ENCODE results near the gene LIME1. TPM values are rescaled to one million over a fixed set of nuclear protein-coding genes. Genes with fewer than 3 reads are reported as not detected.

Gene LIME1
- total and polyA plus RNA-seq, 2 experiments from 2014 or later, result 17.4 to 19.2 TPM

GRCh38 chr20:63753381-63753780 is 16.9 kb downstream of the LIME1 start:
- H3K27me3 ChIP-seq, result no peaks in the 10 kb centered on the region
- TF ChIP-seq, protein P1, sequence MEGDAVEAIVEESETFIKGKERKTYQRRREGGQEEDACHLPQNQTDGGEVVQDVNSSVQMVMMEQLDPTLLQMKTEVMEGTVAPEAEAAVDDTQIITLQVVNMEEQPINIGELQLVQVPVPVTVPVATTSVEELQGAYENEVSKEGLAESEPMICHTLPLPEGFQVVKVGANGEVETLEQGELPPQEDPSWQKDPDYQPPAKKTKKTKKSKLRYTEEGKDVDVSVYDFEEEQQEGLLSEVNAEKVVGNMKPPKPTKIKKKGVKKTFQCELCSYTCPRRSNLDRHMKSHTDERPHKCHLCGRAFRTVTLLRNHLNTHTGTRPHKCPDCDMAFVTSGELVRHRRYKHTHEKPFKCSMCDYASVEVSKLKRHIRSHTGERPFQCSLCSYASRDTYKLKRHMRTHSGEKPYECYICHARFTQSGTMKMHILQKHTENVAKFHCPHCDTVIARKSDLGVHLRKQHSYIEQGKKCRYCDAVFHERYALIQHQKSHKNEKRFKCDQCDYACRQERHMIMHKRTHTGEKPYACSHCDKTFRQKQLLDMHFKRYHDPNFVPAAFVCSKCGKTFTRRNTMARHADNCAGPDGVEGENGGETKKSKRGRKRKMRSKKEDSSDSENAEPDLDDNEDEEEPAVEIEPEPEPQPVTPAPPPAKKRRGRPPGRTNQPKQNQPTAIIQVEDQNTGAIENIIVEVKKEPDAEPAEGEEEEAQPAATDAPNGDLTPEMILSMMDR (IDR thresholded peaks at IDR 0.05; ENCODE audit: low read depth, low read length), result no peak

GRCh38 chr20:63754008-63754407 is 17.5 kb downstream of the LIME1 start:
- no peaks in the 10 kb centered on the region for H3K27me3 ChIP-seq
- DNase-seq (ENCODE audit: low read depth in 1 of 2, low spot score in 1 of 2), result peak in 1 of 2 donors; percentile 66
- peaks cover 4% of the 10 kb centered on the region for H3K4me1 ChIP-seq (ENCODE audit: low read depth)
- H3K9me3 ChIP-seq (ENCODE audit: low read depth), result no peaks in the 10 kb centered on the region
- peaks cover 5% of the 10 kb centered on the region for H3K36me3 ChIP-seq
- peak overlapping the region; percentile 69 for H3K27ac ChIP-seq
- H3K4me3 ChIP-seq, result no peak overlapping the region
- TF ChIP-seq, protein P1 (IDR thresholded peaks at IDR 0.05; ENCODE audit: low read depth, low read length), result no peak

More at GRCh38 chr20:63753381-63753780, 16.9 kb downstream of the LIME1 start:
- Histone ChIP-seq H3K9me3 (ENCODE audit: low read depth) (no peaks in the 10 kb centered on the region), H3K27ac (peak overlapping the region; percentile 69), H3K4me1 (ENCODE audit: low read depth) (peaks cover 4% of the 10 kb centered on the region), H3K36me3 (peaks cover 5% of the 10 kb centered on the region), H3K4me3 (no peak overlapping the region)
- no peak for DNase-seq (ENCODE audit: low read depth in 1 of 2, low spot score in 1 of 2)

DNA sequence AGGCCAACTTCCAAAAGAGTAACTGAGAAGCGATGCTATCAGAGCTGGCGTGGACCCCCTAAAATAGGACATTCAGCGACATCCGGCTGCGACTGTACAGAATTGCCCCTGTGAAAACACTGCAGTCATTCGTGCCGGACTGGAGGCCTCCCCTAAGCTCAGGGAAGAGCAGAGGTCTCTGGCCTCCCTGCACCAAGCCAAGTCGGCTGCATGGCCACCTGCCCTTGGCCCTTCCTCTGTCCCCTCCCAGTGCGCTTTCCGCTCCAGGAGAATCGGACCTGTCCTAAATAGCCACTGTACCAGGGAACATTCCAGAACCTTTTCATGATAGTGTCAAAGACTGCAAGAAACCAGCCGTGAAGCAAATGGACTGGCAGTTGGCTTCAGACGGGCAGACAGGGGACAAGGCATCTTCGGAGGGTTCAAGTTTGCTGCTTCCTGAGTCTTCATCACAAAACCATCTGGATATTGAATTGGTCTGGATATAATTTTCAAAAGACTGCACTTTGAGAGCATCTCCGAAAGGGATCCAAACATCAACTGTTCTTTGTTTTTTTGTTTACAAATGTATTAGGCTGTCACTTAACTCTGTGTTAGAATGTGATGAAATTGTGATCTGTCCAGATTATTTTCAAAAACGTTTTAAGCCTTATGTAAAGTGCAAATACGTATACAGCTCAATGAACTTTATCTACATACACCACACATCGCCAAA is 19.6 kb downstream of the LIME1 start:
- H3K27me3 ChIP-seq, result no peaks in the 10 kb centered on the region
- H3K27ac ChIP-seq, result no peak overlapping the region
- no peak for DNase-seq (ENCODE audit: low read depth in 1 of 2, low spot score in 1 of 2)
- no peak overlapping the region for H3K4me3 ChIP-seq
- H3K36me3 ChIP-seq, result no peaks in the 10 kb centered on the region
- H3K9me3 ChIP-seq (ENCODE audit: low read depth), result no peaks in the 10 kb centered on the region
- peaks cover 4% of the 10 kb centered on the region for H3K4me1 ChIP-seq (ENCODE audit: low read depth)
- TF ChIP-seq, protein P1 (IDR thresholded peaks at IDR 0.05; ENCODE audit: low read depth, low read length), result no peak

GRCh38 chr20:63756648-63756991 is 20.2 kb downstream of the LIME1 start:
- no peak for DNase-seq (ENCODE audit: low read depth in 1 of 2, low spot score in 1 of 2)

DNA sequence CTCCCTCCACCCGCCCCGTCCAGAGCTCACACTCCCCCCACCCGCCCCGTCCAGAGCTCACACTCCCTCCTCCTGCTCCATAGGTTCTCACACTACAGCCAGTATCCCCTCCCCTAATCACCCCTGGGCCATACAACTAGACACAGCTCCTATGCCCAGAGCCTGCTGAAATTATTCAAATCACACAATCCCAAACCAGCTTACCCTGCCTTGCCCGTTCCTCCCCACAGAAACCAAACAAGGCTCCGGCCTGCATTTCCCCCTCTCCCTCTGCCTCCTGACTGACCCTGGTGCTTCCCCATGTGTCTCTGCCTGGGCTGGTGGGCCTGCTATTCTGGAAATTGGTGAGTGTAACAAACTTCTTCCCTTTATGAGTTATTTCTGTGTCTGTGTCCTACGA is 21.7 kb downstream of the LIME1 start:
- TF ChIP-seq, protein P1 (IDR thresholded peaks at IDR 0.05; ENCODE audit: low read depth, low read length), result no peak
- DNase-seq (ENCODE audit: low read depth in 1 of 2, low spot score in 1 of 2), result no peak
- H3K27ac ChIP-seq, result no peak overlapping the region
- peaks cover 2% of the 10 kb centered on the region for H3K36me3 ChIP-seq
- no peaks in the 10 kb centered on the region for H3K9me3 ChIP-seq (ENCODE audit: low read depth)
- peaks cover 4% of the 10 kb centered on the region for H3K4me1 ChIP-seq (ENCODE audit: low read depth)
- no peaks in the 10 kb centered on the region for H3K27me3 ChIP-seq
- no peak overlapping the region for H3K4me3 ChIP-seq

More at GRCh38 chr20:63756648-63756991, 20.2 kb downstream of the LIME1 start:
- H3K27me3 ChIP-seq, result no peaks in the 10 kb centered on the region
- no peaks in the 10 kb centered on the region for H3K36me3 ChIP-seq
- no peak overlapping the region for H3K27ac ChIP-seq
- H3K4me3 ChIP-seq, result no peak overlapping the region
- H3K9me3 ChIP-seq (ENCODE audit: low read depth), result no peaks in the 10 kb centered on the region
- peaks cover 4% of the 10 kb centered on the region for H3K4me1 ChIP-seq (ENCODE audit: low read depth)
- TF ChIP-seq, protein P1 (IDR thresholded peaks at IDR 0.05; ENCODE audit: low read depth, low read length), result no peak
